GM12873 (cell line): ENCODE measurements around the gene ATAD3C.

Source experiments
- TF ChIP-seq, protein P1 (sequence below): IDR thresholded peaks from 2 replicates; pipeline ENCODE4 v1.5.1; 2012; ENCODE audit warnings: low read depth, mild to moderate bottlenecking, moderate library complexity, low read length, control low read depth; ENCODE audit not compliant: insufficient read depth; ENCODE audit errors: missing control alignments

Gene ATAD3C

DNA sequence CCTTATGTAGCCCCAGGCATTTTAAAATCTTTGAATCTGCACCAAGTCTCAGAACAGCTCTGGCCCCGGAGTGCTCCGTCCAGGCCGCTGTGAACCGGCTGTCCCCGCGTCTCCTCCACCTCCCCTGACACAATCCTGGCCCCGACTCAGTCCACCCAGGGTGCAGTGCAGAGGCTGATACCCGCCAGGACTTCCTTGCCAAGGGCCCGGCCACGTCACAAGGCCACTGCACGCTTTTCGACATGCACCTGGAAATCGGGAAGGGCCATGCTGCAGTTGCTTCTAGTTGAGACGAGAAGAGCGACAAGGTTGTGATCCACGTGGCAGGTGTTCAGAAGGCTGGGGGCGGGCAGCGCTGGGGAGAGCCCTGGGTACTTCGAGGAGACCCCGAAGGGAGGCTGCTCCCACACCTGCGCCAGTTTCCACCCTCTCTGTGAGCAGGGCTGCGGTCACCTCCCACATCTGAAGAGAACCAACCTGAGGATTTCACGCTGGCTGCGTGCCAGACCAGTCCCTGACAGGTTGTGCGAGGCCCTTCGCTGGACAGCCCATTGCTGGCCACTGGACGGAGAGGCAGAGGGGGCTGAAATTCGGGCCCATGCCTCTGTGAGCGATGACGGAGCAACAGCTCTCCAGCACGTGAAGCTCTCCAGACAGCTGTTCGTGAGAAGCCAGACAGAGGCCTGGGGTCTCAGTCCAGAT lies 7.3 kb upstream of the ATAD3C start:
- TF ChIP-seq, protein P1, sequence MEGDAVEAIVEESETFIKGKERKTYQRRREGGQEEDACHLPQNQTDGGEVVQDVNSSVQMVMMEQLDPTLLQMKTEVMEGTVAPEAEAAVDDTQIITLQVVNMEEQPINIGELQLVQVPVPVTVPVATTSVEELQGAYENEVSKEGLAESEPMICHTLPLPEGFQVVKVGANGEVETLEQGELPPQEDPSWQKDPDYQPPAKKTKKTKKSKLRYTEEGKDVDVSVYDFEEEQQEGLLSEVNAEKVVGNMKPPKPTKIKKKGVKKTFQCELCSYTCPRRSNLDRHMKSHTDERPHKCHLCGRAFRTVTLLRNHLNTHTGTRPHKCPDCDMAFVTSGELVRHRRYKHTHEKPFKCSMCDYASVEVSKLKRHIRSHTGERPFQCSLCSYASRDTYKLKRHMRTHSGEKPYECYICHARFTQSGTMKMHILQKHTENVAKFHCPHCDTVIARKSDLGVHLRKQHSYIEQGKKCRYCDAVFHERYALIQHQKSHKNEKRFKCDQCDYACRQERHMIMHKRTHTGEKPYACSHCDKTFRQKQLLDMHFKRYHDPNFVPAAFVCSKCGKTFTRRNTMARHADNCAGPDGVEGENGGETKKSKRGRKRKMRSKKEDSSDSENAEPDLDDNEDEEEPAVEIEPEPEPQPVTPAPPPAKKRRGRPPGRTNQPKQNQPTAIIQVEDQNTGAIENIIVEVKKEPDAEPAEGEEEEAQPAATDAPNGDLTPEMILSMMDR, result no peak

DNA sequence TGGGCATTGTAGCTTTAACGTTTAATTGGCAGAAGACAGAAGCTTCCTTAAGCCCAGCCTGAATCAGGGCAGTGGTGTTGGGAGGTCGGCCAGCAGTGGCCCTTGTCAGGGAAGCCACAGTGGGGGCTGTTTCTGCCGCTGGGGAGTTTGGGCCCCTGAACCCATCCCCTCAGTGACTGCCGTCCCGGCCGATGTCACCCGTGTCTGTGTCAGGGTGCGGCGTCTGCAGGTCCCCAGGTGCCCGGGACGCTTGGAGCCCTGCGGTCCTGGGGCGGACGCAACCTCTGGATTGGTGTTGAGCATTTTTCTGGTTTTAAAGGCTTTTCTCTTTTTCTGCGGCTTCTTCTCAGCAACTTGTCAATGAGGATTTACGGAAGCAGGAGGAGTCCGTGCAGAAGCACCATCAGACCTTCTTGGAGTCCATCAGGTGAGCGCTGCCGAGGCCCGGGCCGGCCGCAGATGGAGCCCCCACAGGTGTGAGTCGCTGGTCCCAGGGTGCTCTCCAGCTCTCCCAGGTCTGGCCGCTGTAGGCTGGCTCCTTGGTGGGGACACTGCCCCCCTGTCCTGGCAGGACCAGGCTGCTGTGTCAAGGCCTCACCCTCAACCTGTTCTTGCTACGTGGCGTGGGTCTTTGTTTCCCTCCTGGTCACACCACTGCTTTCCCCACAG lies 2.3 kb downstream of the ATAD3C start:
- TF ChIP-seq, protein P1, result no peak

DNA sequence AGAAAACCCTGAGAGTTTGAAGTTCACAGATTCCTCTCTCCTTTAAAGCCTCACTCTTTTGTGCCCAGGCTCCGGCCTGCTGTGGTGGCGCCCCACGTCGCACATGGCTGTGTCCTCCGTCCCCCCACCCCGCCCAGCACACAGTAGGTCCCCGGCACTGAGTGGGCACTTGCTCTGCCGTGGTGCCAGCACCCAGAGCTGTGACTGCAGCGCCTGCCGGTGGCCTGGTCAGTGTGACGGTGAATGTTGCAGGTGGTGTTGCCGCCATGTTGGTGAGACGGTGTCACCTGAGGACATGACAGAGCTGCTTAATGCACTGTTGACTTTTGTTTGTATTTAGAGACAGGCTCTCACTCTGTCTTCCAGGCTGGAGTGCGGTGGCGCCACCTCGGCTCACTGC lies 3.4 kb downstream of the ATAD3C start:
- TF ChIP-seq, protein P1, result no peak

DNA sequence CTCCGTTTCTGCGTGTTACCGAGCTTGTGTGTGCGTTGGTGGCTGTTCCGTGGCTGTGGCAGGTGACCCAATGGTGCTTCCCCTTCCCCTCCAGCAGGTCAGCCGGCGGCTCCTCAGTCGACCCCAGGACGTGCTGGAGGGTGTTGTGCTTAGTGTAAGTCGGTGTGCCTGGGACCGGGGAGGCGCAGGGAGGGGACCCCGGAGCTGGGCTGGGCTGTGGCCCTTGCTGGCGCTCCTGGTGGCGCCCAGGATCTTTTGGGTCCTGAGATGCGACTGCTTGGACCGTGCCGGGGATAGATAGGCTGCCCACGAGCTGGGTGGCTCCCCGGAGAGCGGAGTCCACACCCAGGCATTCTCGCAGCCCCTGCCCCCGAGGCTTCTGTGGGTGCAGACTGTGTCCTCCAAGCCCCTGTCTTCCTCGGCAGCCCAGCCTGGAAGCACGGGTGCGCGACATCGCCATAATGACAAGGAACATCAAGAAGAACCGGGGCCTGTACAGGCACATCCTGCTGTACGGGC lies 5.9 kb downstream of the ATAD3C start:
- TF ChIP-seq, protein P1, result no peak

DNA sequence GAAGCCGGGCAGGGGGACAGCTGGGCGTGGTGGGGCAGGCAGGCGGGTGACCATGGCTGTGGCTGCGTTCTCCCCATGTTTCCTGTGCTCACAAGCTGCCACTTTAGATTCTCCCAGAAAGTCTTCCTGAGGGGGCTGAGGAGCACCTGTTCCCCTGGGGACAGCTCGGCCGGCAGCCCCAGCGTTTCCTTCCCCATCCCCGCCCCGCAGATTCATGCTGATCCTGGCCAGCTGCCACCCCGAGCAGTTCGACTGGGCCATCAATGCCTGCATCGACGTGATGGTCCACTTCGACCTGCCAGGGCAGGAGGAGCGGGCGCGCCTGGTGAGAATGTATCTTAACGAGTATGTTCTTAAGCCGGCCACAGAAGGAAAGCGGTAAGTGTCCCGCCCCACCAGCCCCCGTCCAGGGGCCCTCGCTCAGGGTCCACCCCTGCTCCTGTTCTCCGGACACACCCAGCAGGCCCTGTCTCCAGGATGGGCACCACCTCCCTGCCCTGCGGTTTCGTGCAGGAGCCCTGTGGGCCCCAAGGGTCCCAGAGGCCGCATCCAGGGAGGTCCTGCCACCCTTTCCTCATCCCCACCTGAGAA lies 11.1 kb downstream of the ATAD3C start:
- TF ChIP-seq, protein P1, result no peak

DNA sequence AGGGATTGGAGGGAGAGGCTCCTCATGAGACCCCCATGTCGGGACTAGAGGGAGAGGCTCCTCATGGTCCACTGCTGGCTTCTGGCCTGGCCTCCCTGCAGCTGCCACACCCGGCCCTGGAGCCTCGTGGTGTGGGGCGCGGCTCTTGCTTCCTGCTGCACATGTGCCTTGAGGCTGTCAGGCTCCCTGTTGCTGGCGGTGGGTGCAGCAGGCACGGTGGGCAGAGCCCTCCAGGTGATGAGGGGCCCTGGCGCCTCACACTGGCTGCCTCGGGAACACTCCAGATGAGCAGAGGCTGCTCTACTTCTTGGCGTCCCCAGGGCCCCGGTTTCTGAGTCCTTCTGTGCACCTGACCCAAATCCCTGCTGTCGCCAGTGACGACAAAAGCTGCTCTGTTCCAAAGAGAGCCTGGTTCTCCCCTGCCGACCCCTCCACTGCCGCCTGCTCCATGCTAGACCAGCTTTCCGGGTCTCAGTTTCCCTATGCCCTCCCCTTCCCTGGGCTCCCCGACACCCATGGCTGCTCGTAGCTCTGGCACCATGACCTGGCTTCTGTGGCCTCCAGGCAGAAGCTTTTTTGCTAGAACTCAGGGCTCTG lies 12.3 kb downstream of the ATAD3C start:
- TF ChIP-seq, protein P1, result no peak
